Neural cell (in vitro differentiated cells): ENCODE measurements around the gene LFNG. TPM values are rescaled to one million over a fixed set of nuclear protein-coding genes. Genes with fewer than 3 reads are reported as not detected.

Experiments used
- H2AFZ ChIP-seq: fragments of 200-600, 300-800 bp; sonication (generic), shearing (Covaris generic); 2 replicates; pipeline ENCODE4 v1.6.0; 2014; ENCODE audit warnings: low read depth, mild to moderate bottlenecking, antibody characterized with exemption, low read length, moderate library complexity
- H3F3A ChIP-seq: fragments of 200-600 bp; shearing (Covaris generic); 2 replicates; pipeline ENCODE4 v1.6.1; 2016; ENCODE audit warnings: mild to moderate bottlenecking, moderate library complexity, mixed read lengths, antibody characterized with exemption, low read length; ENCODE audit not compliant: insufficient read depth, poor library complexity, severe bottlenecking
- H3K27ac ChIP-seq: fragments of 200-600, 300-800 bp; sonication (generic), shearing (Covaris generic); 2 replicates; pipeline ENCODE4 v1.5.1; 2014; ENCODE audit warnings: mild to moderate bottlenecking, low read length, moderate library complexity
- H3K27me3 ChIP-seq: fragments of 300-800, 200-600 bp; sonication (generic), shearing (Covaris generic); 2 replicates; pipeline ENCODE4 v1.6.0; 2014; ENCODE audit warnings: mild to moderate bottlenecking, low read depth, low read length, moderate library complexity; ENCODE audit not compliant: insufficient read depth
- H3K36me3 ChIP-seq: fragments of 300-800, 200-600 bp; sonication (generic), shearing (Covaris generic); 2 replicates; pipeline ENCODE4 v1.5.1; 2014; ENCODE audit warnings: mild to moderate bottlenecking, antibody characterized with exemption, low read length, moderate library complexity; ENCODE audit not compliant: insufficient read depth
- H3K4me2 ChIP-seq: fragments of 300-800, 200-600 bp; sonication (generic), shearing (Covaris generic); 2 replicates; pipeline ENCODE4 v1.6.0; 2014; ENCODE audit warnings: mild to moderate bottlenecking, low read length
- H3K4me3 ChIP-seq: fragments of 300-800, 200-600 bp; sonication (generic), shearing (Covaris generic); 2 replicates; pipeline ENCODE4 v1.5.1; 2014; ENCODE audit warnings: mild to moderate bottlenecking, low read length, moderate library complexity
- H3K79me2 ChIP-seq: fragments of 200-600 bp; shearing (Covaris generic); replicated peaks from 2 replicates; pipeline ENCODE4 v1.6.0; 2014; ENCODE audit warnings: mild to moderate bottlenecking, low read length, moderate library complexity; ENCODE audit not compliant: insufficient read depth
- H3K9ac ChIP-seq: fragments of 300-800, 200-600 bp; sonication (generic), shearing (Covaris generic); 2 replicates; pipeline ENCODE4 v1.6.1; 2016; ENCODE audit warnings: mild to moderate bottlenecking, low read length, mixed read lengths
- H3K9me2 ChIP-seq: fragments of 200-600 bp; shearing (Covaris generic); 2 replicates; pipeline ENCODE4 v1.6.1; 2016; ENCODE audit warnings: mild to moderate bottlenecking, low read length, mixed read lengths; ENCODE audit not compliant: insufficient read depth
- H3K9me3 ChIP-seq: fragments of 200-600, 300-800 bp; sonication (generic), shearing (Covaris generic); 2 replicates; pipeline ENCODE4 v1.6.1; 2016; ENCODE audit warnings: mild to moderate bottlenecking, mixed run types, low read length, moderate library complexity, mixed read lengths
- H4K20me1 ChIP-seq: fragments of 200-600 bp; shearing (Covaris generic); 2 replicates; pipeline ENCODE4 v1.6.1; 2016; ENCODE audit warnings: mild to moderate bottlenecking, mixed run types; ENCODE audit not compliant: insufficient read depth
- CTCF ChIP-seq: fragments of 450-650 bp; IDR thresholded peaks from 2 replicates; pipeline ENCODE4 v1.5.1; 2014; ENCODE audit warnings: antibody characterized with exemption, mild to moderate bottlenecking, moderate library complexity; ENCODE audit not compliant: poor library complexity, severe bottlenecking
- EP300 ChIP-seq: fragments of 450-650 bp; conservative IDR thresholded peaks from 2 replicates; pipeline ENCODE4 v1.6.1; 2014; ENCODE audit warnings: antibody characterized with exemption, mild to moderate bottlenecking, moderate library complexity; ENCODE audit not compliant: poor library complexity, severe bottlenecking
- EZH2 ChIP-seq: fragments of 200-600, 300-800 bp; shearing (Covaris generic), sonication (generic); IDR thresholded peaks from 2 replicates; pipeline ENCODE4 v1.6.1; 2014; ENCODE audit warnings: antibody characterized with exemption, low read length, borderline replicate concordance, mild to moderate bottlenecking; ENCODE audit not compliant: insufficient read depth, poor library complexity, severe bottlenecking
- MXI1 ChIP-seq: fragments of 450-650 bp; conservative IDR thresholded peaks from 2 replicates; pipeline ENCODE4 v1.6.1; 2014; ENCODE audit warnings: antibody characterized with exemption, mild to moderate bottlenecking; ENCODE audit not compliant: poor library complexity, severe bottlenecking
- POLR2AphosphoS5 ChIP-seq: IDR thresholded peaks from 2 replicates; pipeline ENCODE4 v1.6.1; 2012
- RAD21 ChIP-seq: fragments of 450-650 bp; conservative IDR thresholded peaks from 2 replicates; pipeline ENCODE4 v1.6.1; 2014; ENCODE audit warnings: antibody characterized with exemption, mild to moderate bottlenecking, moderate library complexity
- REST ChIP-seq: IDR thresholded peaks from 2 replicates; pipeline ENCODE4 v1.6.1; 2012; ENCODE audit warnings: borderline replicate concordance
- SMC3 ChIP-seq: fragments of 450-650 bp; conservative IDR thresholded peaks from 2 replicates; pipeline ENCODE4 v1.6.1; 2014; ENCODE audit warnings: antibody characterized with exemption, mild to moderate bottlenecking, moderate library complexity; ENCODE audit not compliant: poor library complexity
- TAF1 ChIP-seq: IDR thresholded peaks from 2 replicates; pipeline ENCODE4 v1.6.1; 2012; ENCODE audit warnings: low read depth
- polyA plus RNA-seq: library from polyadenylated mRNA; depleted of rRNA; stranded (reverse); fragments of >200 nt; gene quantifications from 2 replicates; pipeline ENCODE4 v1.2.3, GENCODE V29; 2014

LFNG gene
- polyA plus RNA-seq, 1 donor from 2014 or later = 0.30 TPM

- no peaks in the 10 kb centered on the region for H3K9me3 ChIP-seq
- H4K20me1 ChIP-seq = no peaks in the 10 kb centered on the region
- H3K79me2 ChIP-seq = peaks cover 6% of the 10 kb centered on the region
- H3K4me2 ChIP-seq = peak overlapping the region; percentile 80
- H3K9me2 ChIP-seq = no peaks in the 10 kb centered on the region
- H3K9ac ChIP-seq = peak overlapping the region; percentile 98
- TF ChIP-seq REST (no peak), POLR2AphosphoS5 (no peak), SMC3 (no peak), MXI1 (no peak), RAD21 (no peak), EZH2 (no peak), TAF1 (no peak), CTCF (no peak), EP300 (no peak)
- H3K27me3 ChIP-seq = no peaks in the 10 kb centered on the region
- no peak overlapping the region for H2AFZ ChIP-seq
- H3K4me3 ChIP-seq = peak overlapping the region; percentile 93
- no peak overlapping the region for H3K27ac ChIP-seq
- no peaks in the 10 kb centered on the region for H3F3A ChIP-seq
- no peaks in the 10 kb centered on the region for H3K36me3 ChIP-seq
These were observed 35.1 kb downstream of the LFNG start for GRCh38 chr7:2554661-2555111.

DNA sequence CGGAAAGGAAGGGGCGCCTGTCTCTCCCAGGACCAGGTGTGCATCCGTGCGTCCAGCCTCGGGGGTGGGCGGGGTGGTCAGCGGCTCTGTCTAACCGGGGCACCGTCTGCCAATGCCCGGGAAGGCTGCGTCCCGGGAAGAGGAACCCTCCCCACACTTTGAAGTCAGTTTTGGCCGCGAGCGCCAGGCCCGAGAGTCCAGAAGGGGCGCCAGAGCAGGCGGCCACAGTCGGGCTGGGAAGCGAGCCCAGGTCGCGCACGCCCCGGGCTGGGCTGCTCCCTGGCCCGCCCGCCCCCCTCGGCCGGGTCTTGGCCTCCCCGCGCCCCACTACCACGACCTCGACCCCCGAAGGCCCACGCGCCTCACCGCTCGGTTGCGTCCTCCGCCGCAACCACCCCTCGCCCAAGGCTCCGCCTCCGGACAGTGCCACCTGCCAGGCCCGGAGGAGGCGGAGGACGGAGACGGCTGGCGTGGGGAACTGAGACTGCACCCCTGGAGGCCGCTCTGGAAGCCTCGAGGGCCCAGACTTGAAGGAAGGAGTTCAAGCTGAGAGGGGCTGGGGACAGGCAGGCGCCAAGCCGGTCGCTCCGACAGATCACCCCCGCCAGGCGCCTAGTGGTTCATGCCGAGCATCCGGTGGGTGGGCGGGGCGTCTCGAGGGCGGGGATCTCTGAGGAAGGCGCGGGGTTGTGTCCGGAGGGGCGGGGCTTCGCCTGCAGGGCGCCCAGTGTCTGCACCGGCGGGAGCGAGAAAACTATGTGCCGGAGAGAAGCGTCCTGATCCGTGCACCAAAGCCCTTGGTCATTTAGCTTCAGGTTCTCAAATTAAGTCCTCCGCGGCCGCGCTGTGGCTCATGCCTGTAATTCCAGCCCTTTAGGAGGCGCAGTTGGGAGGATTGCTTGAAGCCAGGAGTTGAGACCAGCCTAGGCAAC, 35.8 kb downstream of the LFNG start, which contains the start of gene BRAT1:
TSS of gene BRAT1 (minus strand) at position 404 of the 932 bp plus-strand sequence. CDS start 1,093 bp downstream, outside the sequence.
- peak within 1 kb of the TSS; percentile 80 for H3K4me2 ChIP-seq

More for the DNA sequence above, 35.8 kb downstream of the LFNG start, which contains the start of gene BRAT1:
- H2AFZ ChIP-seq = peak within 1 kb of the TSS; percentile 80
- H3F3A ChIP-seq = no peaks in the 10 kb centered on the region
- TF ChIP-seq SMC3 (no peak), REST (no peak), MXI1 (peak; percentile 80), TAF1 (no peak), CTCF (peak; percentile 55), EP300 (no peak), RAD21 (no peak), POLR2AphosphoS5 (peak; percentile 73), EZH2 (no peak)
- H3K9ac ChIP-seq = peak within 1 kb of the TSS; percentile 98
- H3K27me3 ChIP-seq = no peaks in the 10 kb centered on the region
- H3K9me2 ChIP-seq = no peaks in the 10 kb centered on the region
- peaks cover 12% of the 10 kb centered on the region for H3K79me2 ChIP-seq
- peak within 1 kb of the TSS; percentile 97 for H3K27ac ChIP-seq
- peak within 1 kb of the TSS; percentile 93 for H3K4me3 ChIP-seq
- no peaks in the 10 kb centered on the region for H3K9me3 ChIP-seq
- H3K36me3 ChIP-seq = no peaks in the 10 kb centered on the region
- H4K20me1 ChIP-seq = no peaks in the 10 kb centered on the region
